GM19023 (cell line): ENCODE measurements around the gene CYTH1.

Source experiments
- ATAC-seq: cut with Tn5 transposase; IDR thresholded peaks from one replicate; pipeline ENCODE4 v1.9.1; 2021; ENCODE audit warnings: mild to moderate bottlenecking, moderate library complexity; ENCODE audit not compliant: unreplicated experiment

CYTH1 gene

DNA sequence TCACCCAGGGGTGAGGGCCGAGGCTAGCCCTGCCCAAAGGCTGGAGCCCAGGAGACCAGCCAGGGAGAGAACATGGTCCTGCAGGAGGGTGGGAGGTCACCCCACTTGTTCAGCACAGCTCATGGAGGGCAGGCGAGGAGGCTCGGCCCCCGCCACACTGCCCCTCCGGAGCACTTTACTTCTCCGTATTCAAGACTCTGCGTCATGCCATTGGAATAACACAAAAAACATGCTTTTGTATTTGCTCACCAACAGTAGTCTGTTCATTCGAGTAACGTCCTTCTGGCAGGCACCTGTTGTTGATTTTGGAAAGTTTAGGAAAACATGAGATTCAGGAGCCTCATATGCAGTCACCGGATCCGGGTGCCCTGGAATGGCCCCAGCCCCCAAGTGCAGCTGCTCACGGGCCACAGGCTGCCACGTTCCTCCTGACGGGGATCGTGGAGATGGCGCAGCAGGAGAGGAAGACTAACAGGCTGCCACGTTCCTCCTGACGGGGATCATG, 123.7 kb downstream of the CYTH1 start:
- ATAC-seq: no peak

GRCh38 chr17:78655251-78655940, 126.7 kb downstream of the CYTH1 start:
- no peak for ATAC-seq

GRCh38 chr17:78654325-78654724, 127.7 kb downstream of the CYTH1 start:
- ATAC-seq: no peak

- ATAC-seq: no peak
Observed at GRCh38 chr17:78653382-78653781, 128.7 kb downstream of the CYTH1 start.

GRCh38 chr17:78652913-78653312, 129.2 kb downstream of the CYTH1 start:
- no peak for ATAC-seq

- ATAC-seq: no peak
Observed at GRCh38 chr17:78652024-78652423, 130.0 kb downstream of the CYTH1 start.

- no peak for ATAC-seq
Observed at GRCh38 chr17:78651554-78651953, 130.5 kb downstream of the CYTH1 start.

DNA sequence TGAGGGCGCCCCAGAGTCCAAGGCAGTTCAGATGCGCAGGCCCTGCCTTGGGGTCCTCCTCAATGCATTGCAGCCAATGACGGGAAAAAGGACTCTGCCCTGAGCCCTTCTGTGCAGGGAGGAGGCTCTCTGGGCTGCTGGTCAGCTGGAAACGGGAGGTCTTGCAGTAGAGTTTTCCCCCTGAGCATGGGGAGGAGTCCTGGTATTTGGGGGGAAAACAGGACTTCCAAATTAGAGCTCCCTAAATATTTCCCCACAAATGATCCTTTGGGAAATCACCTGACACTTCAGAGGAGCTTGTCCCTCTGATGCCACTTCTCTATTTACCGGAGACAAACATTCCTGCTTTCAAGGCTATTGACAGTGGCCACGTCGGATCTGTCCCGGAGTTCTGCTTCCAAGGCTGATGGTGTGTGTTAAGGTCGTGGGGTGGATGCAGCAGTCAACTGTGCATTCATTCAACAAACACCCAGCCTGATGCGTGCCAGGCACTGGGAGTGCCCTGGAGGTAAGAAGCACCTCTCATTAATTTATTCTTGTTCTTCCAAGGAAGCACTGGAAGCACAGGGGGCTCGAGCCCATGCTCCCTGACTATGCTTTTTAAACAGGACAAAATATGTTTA, 131.9 kb downstream of the CYTH1 start:
- no peak for ATAC-seq

DNA sequence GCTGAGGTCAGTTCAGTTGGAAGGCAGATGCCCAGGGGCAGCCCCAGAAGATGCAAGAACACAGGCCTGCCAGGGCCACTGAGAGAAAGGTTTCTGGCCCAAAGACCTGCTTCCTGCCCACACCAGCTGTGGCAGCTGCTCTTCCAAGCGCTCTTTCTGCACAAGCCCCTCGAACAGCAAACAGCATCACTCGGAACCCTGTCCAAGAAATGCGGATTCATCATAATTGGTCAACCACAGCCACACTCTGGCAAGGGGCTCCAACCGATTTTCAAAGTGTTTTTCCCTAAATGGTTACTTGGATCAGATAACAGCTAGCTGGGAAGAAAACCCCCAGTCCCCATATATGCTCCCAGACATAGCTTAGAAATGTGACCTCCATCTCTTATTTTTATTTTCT, 133.8 kb downstream of the CYTH1 start:
- ATAC-seq: no peak

DNA sequence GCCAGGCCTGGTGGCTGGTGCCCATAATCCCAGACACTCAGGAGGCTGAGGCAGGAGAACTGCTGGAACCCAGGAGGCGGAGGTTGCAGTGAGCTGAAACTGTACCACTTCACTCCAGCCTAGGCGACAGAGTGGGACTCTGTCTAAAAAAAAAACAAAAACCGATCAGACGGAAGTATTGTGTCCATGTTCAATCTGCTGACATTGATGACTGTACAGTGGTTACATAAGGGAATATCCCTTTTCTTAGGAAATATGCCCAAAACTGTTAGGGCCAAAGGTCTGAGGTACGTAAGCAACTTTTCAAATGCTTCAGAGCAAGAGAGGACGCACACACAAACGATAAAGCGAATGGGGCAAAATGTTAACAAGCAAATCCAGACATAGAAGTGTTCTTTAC, 135.0 kb downstream of the CYTH1 start:
- ATAC-seq: no peak

DNA sequence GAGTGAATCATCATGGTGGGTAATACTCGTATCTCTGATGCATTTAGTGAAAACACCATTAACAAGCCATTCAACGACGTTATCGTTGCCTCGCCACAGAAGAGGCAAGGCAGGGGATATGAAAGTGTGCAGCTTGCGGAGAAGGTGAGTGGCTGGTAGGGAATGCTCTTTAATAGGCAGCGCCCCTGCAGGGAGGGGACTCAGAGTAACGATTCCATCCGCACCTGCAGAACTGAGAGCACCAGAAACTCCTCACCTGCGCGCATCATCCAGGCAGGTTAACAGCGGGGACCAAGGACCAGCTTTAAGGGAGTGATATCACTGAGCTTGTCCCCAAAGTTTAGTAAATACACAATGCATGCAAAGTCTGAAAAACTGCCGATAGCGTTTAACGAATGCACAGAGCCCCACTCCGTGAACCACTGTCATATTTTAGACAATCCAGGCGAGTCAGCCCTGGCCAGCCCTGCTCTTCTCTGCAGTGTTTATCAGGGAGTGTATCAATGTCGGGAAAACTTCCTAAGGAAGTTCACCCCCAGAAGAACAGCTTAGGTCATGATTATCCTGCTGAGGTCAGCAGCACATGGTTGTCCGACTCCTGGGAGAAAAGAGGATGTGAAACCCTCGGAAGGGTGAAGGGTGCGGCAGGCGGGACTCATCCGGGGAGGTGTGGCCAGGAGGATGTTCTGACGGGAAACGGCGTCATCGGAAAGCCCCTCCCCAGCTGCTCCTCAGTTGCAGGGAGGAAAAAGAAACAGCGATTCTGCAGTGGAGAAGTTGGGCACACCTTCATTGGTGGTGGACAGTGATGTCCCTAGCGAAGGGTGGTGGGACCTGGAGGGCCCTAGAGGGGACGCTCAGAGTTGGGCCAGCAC, 136.4 kb downstream of the CYTH1 start:
- ATAC-seq: no peak

- no peak for ATAC-seq
Observed at GRCh38 chr17:78644931-78645351, 137.1 kb downstream of the CYTH1 start.

- no peak for ATAC-seq
Observed at GRCh38 chr17:78644224-78644623, 137.8 kb downstream of the CYTH1 start.

GRCh38 chr17:78643326-78643725, 138.7 kb downstream of the CYTH1 start:
- ATAC-seq: no peak

DNA sequence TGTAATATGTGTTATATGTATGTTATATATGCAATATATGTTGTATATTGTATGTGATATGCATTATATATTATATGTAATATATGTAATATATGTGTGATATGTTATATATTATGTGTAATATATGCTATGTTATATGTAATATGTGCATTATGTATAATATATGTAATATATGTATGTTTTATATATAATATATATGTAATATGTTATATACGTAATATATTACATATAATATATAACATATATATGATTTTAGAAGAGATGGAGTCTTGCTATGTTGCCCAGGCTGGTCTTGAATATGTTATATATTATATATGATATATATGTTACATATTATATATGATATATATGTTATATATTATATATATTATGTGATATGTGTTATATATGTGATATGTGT, 139.4 kb downstream of the CYTH1 start:
- no peak for ATAC-seq

GRCh38 chr17:78641666-78642065, 140.4 kb downstream of the CYTH1 start:
- no peak for ATAC-seq

- ATAC-seq: no peak
Observed at GRCh38 chr17:78641243-78641642, 140.8 kb downstream of the CYTH1 start.

DNA sequence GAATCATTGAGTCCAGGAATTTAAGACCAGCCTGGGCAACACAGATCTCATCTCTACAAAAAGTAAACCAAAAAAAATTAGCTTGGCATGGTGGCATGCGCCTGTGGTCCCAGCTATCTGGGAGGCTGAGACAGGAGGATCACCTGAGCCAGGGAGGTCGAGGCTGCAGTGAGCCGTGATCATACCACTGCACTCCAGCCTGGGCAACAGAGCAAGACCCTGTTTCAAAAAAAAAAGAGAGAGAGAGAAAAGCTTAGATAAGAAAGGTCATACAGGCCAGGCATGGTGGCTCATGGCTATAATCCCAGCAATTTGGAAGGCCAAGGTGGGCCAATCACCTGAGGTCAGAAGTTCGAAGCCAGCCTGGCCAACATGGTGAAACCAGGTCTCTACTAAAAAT, 141.4 kb downstream of the CYTH1 start:
- ATAC-seq: no peak

- ATAC-seq: no peak
Observed at GRCh38 chr17:78637643-78638420, 144.2 kb downstream of the CYTH1 start.

DNA sequence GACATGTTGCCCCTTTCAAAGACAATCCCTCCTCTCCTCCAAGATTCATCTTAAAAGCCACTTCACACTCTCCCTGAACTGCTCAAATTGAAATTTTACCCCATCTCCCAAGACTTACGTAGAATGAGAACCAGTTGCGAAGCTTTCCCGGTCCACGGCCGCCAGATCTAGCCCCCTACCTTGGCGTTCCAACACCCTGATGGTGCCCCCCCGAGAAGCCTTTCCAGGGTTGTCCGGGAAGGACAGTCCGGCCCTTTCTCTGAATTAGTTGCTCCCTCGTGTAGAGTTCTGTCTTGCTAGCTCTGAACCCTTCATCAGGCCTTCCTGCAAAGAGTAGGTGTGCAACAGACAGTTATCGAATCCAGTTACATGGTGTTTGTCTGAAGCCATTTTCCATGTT, 144.9 kb downstream of the CYTH1 start:
- no peak for ATAC-seq

- no peak for ATAC-seq
Observed at GRCh38 chr17:78634154-78634553, 147.9 kb downstream of the CYTH1 start.
